Calu3 (cell line): ENCODE measurements around the gene ELAC1. TPM values are rescaled to one million over a fixed set of nuclear protein-coding genes. Genes with fewer than 3 reads are reported as not detected.
A peak's percentile ranks its signal among the peaks of the same experiment; 100 is the strongest.

Source experiments
- BruUV-seq: library from RNA; stranded (reverse); fragments of 400-500 nt; replicated peaks from 2 replicates; lab custom pipeline; 2021; lab: Mats Ljungman, UMichigan
- CTCF ChIA-PET: fragments of 300-600 bp; sonication (Branson Sonifier 250); formaldehyde crosslinking; loops from one replicate; lab custom pipeline; 2022; ENCODE audit warnings: antibody characterized with exemption; lab: Charles Lee
- DNase-seq: peaks from one replicate; pipeline ENCODE4 v3.0.0; 2022
- H3K27ac Mint-ChIP-seq: one replicate; pipeline ENCODE4 v1.8.0; 2022; ENCODE audit warnings: mixed read lengths; ENCODE audit not compliant: unreplicated experiment
- H3K27me3 Mint-ChIP-seq: one replicate; pipeline ENCODE4 v1.8.0; 2022; ENCODE audit warnings: mixed read lengths; ENCODE audit not compliant: unreplicated experiment
- H3K36me3 Mint-ChIP-seq: one replicate; pipeline ENCODE4 v1.8.0; 2022; ENCODE audit warnings: mild to moderate bottlenecking, moderate library complexity, mixed read lengths; ENCODE audit not compliant: insufficient read depth, unreplicated experiment
- H3K4me1 Mint-ChIP-seq: one replicate; pipeline ENCODE4 v1.8.0; 2022; ENCODE audit warnings: mild to moderate bottlenecking, low read depth, mixed read lengths; ENCODE audit not compliant: unreplicated experiment
- H3K4me3 Mint-ChIP-seq: one replicate; pipeline ENCODE4 v1.8.0; 2022; ENCODE audit warnings: mild to moderate bottlenecking, low read depth, moderate library complexity, mixed read lengths; ENCODE audit not compliant: unreplicated experiment
- H3K9me3 Mint-ChIP-seq: one replicate; pipeline ENCODE4 v1.8.0; 2022; ENCODE audit warnings: low read depth, mixed read lengths; ENCODE audit not compliant: unreplicated experiment
- CTCF ChIP-seq: fragments of 200-600 bp; IDR thresholded peaks from one replicate; pipeline ENCODE4 v1.8.0; 2022; ENCODE audit warnings: antibody characterized with exemption; ENCODE audit not compliant: unreplicated experiment
- intact Hi-C: fragments of 100-400 bp; cut with micrococcal nuclease; formaldehyde crosslinking; loops from one replicate; pipeline ENCODE4 v1.10.0; 2022; ENCODE audit not compliant: unreplicated experiment
- total RNA-seq: library from RNA; stranded (reverse); gene quantifications from 2 replicates; pipeline ENCODE4 v1.2.3, GENCODE V29; 2022

The ELAC1 gene
- total RNA-seq, 1 experiment from 2014 or later = 12.4 TPM

GRCh38 chr18:51020536-51020935, 52.7 kb downstream of the ELAC1 start:
- no TSS peak for BruUV-seq
- Mint-ChIP-seq H3K4me3 (no peak overlapping the region), H3K27me3 (no peaks in the 10 kb centered on the region), H3K4me1 (no peaks in the 10 kb centered on the region), H3K9me3 (peaks cover under 1% of the 10 kb centered on the region), H3K36me3 (no peaks in the 10 kb centered on the region), H3K27ac (no peak overlapping the region)
- intact Hi-C loops = no loop called here
- TF ChIP-seq CTCF = no peak
- no peak for DNase-seq
- CTCF ChIA-PET = interaction anchor here (0.6 kb wide), 1 partner anchor 364 kb away, joined by 3 read pairs; no protein-coding TSS in a partner anchor

GRCh38 chr18:51021226-51021965, 53.6 kb downstream of the ELAC1 start:
- no peaks in the 10 kb centered on the region for H3K36me3 Mint-ChIP-seq
- no peak for DNase-seq

GRCh38 chr18:51025512-51025911, 57.7 kb downstream of the ELAC1 start:
- H3K27ac Mint-ChIP-seq = no peak overlapping the region
- H3K4me1 Mint-ChIP-seq = peaks cover 12% of the 10 kb centered on the region
- BruUV-seq = no TSS peak
- H3K4me3 Mint-ChIP-seq = no peak overlapping the region
- H3K27me3 Mint-ChIP-seq = no peaks in the 10 kb centered on the region
- TF ChIP-seq CTCF = no peak
- DNase-seq = no peak
- peaks cover 16% of the 10 kb centered on the region for H3K36me3 Mint-ChIP-seq
- no peaks in the 10 kb centered on the region for H3K9me3 Mint-ChIP-seq
- intact Hi-C loops = loop anchor here (5.0 kb wide), 1 partner anchor 43 kb away; no protein-coding TSS in a partner anchor
- CTCF ChIA-PET = no interaction called here

More at GRCh38 chr18:51021226-51021965, 53.6 kb downstream of the ELAC1 start:
- CTCF ChIA-PET = no interaction called here
- intact Hi-C loops = no loop called here
- no peak for TF ChIP-seq CTCF
- Mint-ChIP-seq H3K9me3 (no peaks in the 10 kb centered on the region), H3K27ac (no peak overlapping the region), H3K4me3 (no peak overlapping the region), H3K27me3 (no peaks in the 10 kb centered on the region), H3K4me1 (no peaks in the 10 kb centered on the region)
- BruUV-seq = no TSS peak

- peaks cover 23% of the 10 kb centered on the region for H3K4me1 Mint-ChIP-seq
- intact Hi-C loops = loop anchor here (5.0 kb wide), 1 partner anchor 46 kb away; no protein-coding TSS in a partner anchor
- CTCF ChIA-PET = no interaction called here
- BruUV-seq = no TSS peak
- no peak overlapping the region for H3K27ac Mint-ChIP-seq
- peaks cover 38% of the 10 kb centered on the region for H3K36me3 Mint-ChIP-seq
- peak; percentile 16 for DNase-seq
- no peak for TF ChIP-seq CTCF
- no peaks in the 10 kb centered on the region for H3K27me3 Mint-ChIP-seq
- no peaks in the 10 kb centered on the region for H3K9me3 Mint-ChIP-seq
- peak overlapping the region; percentile 93 for H3K4me3 Mint-ChIP-seq
These were observed 60.5 kb downstream of the ELAC1 start for GRCh38 chr18:51028201-51028805.
